ENCODE data around the gene GNG12. TPM values are rescaled to one million over a fixed set of nuclear protein-coding genes. Genes with fewer than 3 reads are reported as not detected.

GNG12 gene
- total RNA-seq, 1 experiment from 2014 or later, result 102 TPM

DNA sequence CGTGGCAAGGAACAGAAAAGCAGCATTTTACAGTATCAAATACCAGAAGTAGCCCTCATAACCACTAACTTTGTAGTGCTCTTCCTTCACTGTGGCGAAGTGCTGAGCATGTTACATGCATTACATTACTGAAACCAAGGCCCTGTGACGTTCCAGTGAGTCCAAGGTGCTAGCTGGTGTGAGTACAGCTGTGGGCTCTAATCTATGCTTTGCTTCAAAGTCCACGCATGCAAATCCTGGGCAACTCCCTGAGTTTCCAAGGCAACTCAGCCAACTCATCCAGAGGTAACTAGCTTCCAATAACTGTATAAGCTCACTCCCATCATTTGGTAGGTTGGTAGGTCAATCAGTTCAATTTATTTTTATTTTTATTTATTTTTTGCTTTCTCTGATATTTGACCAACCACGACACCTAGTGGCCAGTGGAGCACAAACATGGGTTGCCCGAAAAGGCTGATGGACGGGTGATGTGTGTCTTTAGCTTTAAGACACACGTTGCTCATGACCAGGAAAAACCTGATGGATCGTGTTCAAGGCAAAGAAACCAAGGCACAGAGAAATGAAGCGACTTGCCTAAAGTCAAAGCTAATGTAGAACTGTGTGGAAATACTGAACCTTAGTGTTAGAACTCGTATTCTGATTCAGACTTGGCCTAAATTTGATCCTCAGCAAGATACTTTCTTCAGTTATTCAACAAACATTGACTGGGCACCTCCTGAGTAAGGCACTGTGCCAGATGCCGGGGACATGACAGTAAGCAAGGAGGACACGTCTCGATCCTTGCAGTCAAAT lies 73.0 kb downstream of the GNG12 start:
- Histone ChIP-seq H3K27ac (0 out of 2 replicates have a peak overlapping the region, but pooled peaks have one; percentile 4), H3F3A (ENCODE audit: insufficient read depth, low read depth) (no peaks in the 10 kb centered on the region), H3K27me3 (ENCODE audit: insufficient read depth, low read depth) (no peaks in the 10 kb centered on the region), H3K4me1 (replicated peaks; ENCODE audit: insufficient read depth) (peaks cover 12% of the 10 kb centered on the region), H3K36me3 (ENCODE audit: low read depth) (no peaks in the 10 kb centered on the region; the same call in 1 of the 2 replicates), H3K9me3 (ENCODE audit: insufficient read depth, low read depth) (no peaks in the 10 kb centered on the region), H3K4me2 (peak overlapping the region; percentile 37), H2AFZ (no peak overlapping the region), H3K79me2 (ENCODE audit: low read depth) (no peaks in the 10 kb centered on the region), H4K20me1 (ENCODE audit: insufficient read depth) (no peaks in the 10 kb centered on the region), H3K9me2 (ENCODE audit: insufficient read depth) (no peaks in the 10 kb centered on the region), H3K4me3 (no peak overlapping the region)
- BruUV-seq (replicated peaks), result no TSS peak
- peak; percentile 63 to 71 for DNase-seq
- TF ChIP-seq CTCF (conservative IDR thresholded peaks at IDR 0.05) (peak; percentile 99), EZH2 (IDR thresholded peaks at IDR 0.05; ENCODE audit: low read depth) (no peak)
- POLR2A ChIA-PET (ENCODE audit: unreplicated experiment), result interaction anchor here (0.6 to 1.0 kb wide), 7 partner anchors 71 to 1281 kb away, joined by 3 to 7 read pairs (median 4); no protein-coding TSS in a partner anchor
- intact Hi-C loops (cut with micrococcal nuclease; ENCODE audit: unreplicated experiment), result loop anchor here (1.0 to 10.0 kb wide), 5 partner anchors 75 to 525 kb away; partner anchors contain the start of genes GADD45A and SERBP1
- CTCF ChIA-PET, result interaction anchor here (0.6 to 1.9 kb wide), 11 partner anchors 54 to 232 kb away, joined by 3 to 31 read pairs (median 5); partner anchors contain the start of gene GADD45A

DNA sequence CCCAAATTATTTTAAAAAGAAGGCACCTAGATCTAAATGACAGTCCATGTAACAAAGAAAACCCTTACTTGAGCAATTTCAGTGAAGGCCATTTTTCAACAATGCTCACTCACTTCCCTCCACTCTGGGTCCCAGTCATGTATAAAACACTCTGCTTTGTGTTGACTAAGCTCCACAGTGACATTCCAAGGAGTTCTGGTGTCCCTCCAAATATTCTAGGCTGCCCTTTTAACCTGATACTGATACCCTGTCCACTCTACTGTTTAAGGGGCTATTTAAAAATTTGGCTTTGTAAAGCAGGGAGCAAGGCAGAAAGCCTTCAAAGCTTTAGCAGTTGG lies 73.6 kb downstream of the GNG12 start:
- Histone ChIP-seq H3K4me2 (no peak overlapping the region), H3F3A (ENCODE audit: insufficient read depth, low read depth) (no peaks in the 10 kb centered on the region), H2AFZ (no peak overlapping the region), H3K27ac (0 out of 2 replicates have a peak overlapping the region, but pooled peaks have one; percentile 4), H3K4me3 (no peak overlapping the region), H3K4me1 (replicated peaks; ENCODE audit: insufficient read depth) (peaks cover 12% of the 10 kb centered on the region), H3K27me3 (ENCODE audit: insufficient read depth, low read depth) (no peaks in the 10 kb centered on the region), H3K36me3 (ENCODE audit: low read depth) (no peaks in the 10 kb centered on the region; the same call in 1 of the 2 replicates), H3K9me3 (ENCODE audit: insufficient read depth, low read depth) (no peaks in the 10 kb centered on the region), H3K79me2 (ENCODE audit: low read depth) (no peaks in the 10 kb centered on the region), H3K9me2 (ENCODE audit: insufficient read depth) (no peaks in the 10 kb centered on the region), H4K20me1 (ENCODE audit: insufficient read depth) (no peaks in the 10 kb centered on the region)
- intact Hi-C loops (cut with micrococcal nuclease; ENCODE audit: unreplicated experiment), result loop anchor here (1.0 to 10.0 kb wide), 5 partner anchors 74 to 525 kb away; partner anchors contain the start of genes GADD45A and SERBP1
- CTCF ChIA-PET, result interaction anchor here (0.8 to 1.9 kb wide), 9 partner anchors 53 to 227 kb away, joined by 3 to 31 read pairs (median 9); partner anchors contain the start of gene GADD45A
- TF ChIP-seq CTCF (conservative IDR thresholded peaks at IDR 0.05), result no peak
- no TSS peak for BruUV-seq (replicated peaks)
- POLR2A ChIA-PET (ENCODE audit: unreplicated experiment), result interaction anchor here (0.6 to 1.0 kb wide), 6 partner anchors 70 to 234 kb away, joined by 3 to 7 read pairs (median 4); partner anchors contain the start of gene GADD45A
- no peak for DNase-seq

GRCh38 chr1:67759066-67759465 lies 74.2 kb downstream of the GNG12 start:
- Histone ChIP-seq H3F3A (ENCODE audit: insufficient read depth, low read depth) (no peaks in the 10 kb centered on the region), H3K4me1 (replicated peaks; ENCODE audit: insufficient read depth) (peaks cover 12% of the 10 kb centered on the region), H3K79me2 (ENCODE audit: low read depth) (no peaks in the 10 kb centered on the region), H3K4me3 (no peak overlapping the region), H3K27ac (no peak overlapping the region), H4K20me1 (ENCODE audit: insufficient read depth) (no peaks in the 10 kb centered on the region), H2AFZ (no peak overlapping the region), H3K4me2 (no peak overlapping the region), H3K9me3 (ENCODE audit: insufficient read depth, low read depth) (no peaks in the 10 kb centered on the region), H3K36me3 (ENCODE audit: low read depth) (no peaks in the 10 kb centered on the region; the same call in 1 of the 2 replicates), H3K27me3 (ENCODE audit: insufficient read depth, low read depth) (no peaks in the 10 kb centered on the region), H3K9me2 (ENCODE audit: insufficient read depth) (no peaks in the 10 kb centered on the region)
- ChIA-PET POLR2A (ENCODE audit: unreplicated experiment) (interaction anchor here (0.7 kb wide), 1 partner anchor 74 kb away, joined by 3 read pairs; the partner anchor contains the start of gene GADD45A), CTCF (interaction anchor here (1.8 to 1.9 kb wide), 2 partner anchors 74 to 224 kb away, joined by 9 to 31 read pairs; partner anchors contain the start of gene GADD45A)
- intact Hi-C loops (cut with micrococcal nuclease; ENCODE audit: unreplicated experiment), result no loop called here
- TF ChIP-seq CTCF (conservative IDR thresholded peaks at IDR 0.05), result no peak
- TF ChIP-seq EZH2 (IDR thresholded peaks at IDR 0.05; ENCODE audit: low read depth), result no peak
- peak in 1 of 2 experiments; percentile 35 for DNase-seq
- BruUV-seq (replicated peaks), result no TSS peak

All from PC-9 (cell line).